Measurements from ENCODE around the gene TES. TPM values are rescaled to one million over a fixed set of nuclear protein-coding genes. Genes with fewer than 3 reads are reported as not detected.
"Not testable (repeated sequence)": the region's sequence is repeated elsewhere in the genome, so short reads cannot be mapped to it uniquely, and the experiment has no call there.

The TES gene
- total RNA-seq: 15.9 TPM

GRCh38 chr7:116210345-116211005 lies at the start of gene TES:
TSS of gene TES (plus strand) at chr7:116210539. CDS start at chr7:116210708, 169 bp downstream.
- peak; percentile 37 to 41 for DNase-seq (ENCODE audit: low spot score in 2 of 2)
- no peak for FAIRE-seq

- DNase-seq (ENCODE audit: low spot score in 2 of 2): no peak
- FAIRE-seq: no peak
Observed at GRCh38 chr7:116161728-116162127, 48.6 kb upstream of the TES start.

- FAIRE-seq: no peak
- DNase-seq (ENCODE audit: low spot score in 2 of 2): no peak
Observed at GRCh38 chr7:116162254-116162653, 48.1 kb upstream of the TES start.

GRCh38 chr7:116162992-116163391 lies 47.3 kb upstream of the TES start:
- FAIRE-seq (no peak), DNase-seq (ENCODE audit: low spot score in 2 of 2) (no peak)

- DNase-seq (ENCODE audit: low spot score in 2 of 2) (no peak), FAIRE-seq (no peak)
Observed at GRCh38 chr7:116164552-116165306, 45.6 kb upstream of the TES start.

- FAIRE-seq (no peak), DNase-seq (ENCODE audit: low spot score in 2 of 2) (no peak)
Observed at GRCh38 chr7:116165717-116166116, 44.6 kb upstream of the TES start.

- no peak for FAIRE-seq
- no peak for DNase-seq (ENCODE audit: low spot score in 2 of 2)
Observed at GRCh38 chr7:116166156-116166555, 44.2 kb upstream of the TES start.

GRCh38 chr7:116167177-116167576 lies 43.2 kb upstream of the TES start:
- FAIRE-seq (no peak), DNase-seq (ENCODE audit: low spot score in 2 of 2) (no peak)

GRCh38 chr7:116169060-116169459 lies 41.3 kb upstream of the TES start:
- DNase-seq (ENCODE audit: low spot score in 2 of 2) (no peak), FAIRE-seq (no peak)

- no peak for DNase-seq (ENCODE audit: low spot score in 2 of 2)
- FAIRE-seq: no peak
Observed at GRCh38 chr7:116170180-116170579, 40.2 kb upstream of the TES start.

- FAIRE-seq: no peak
Observed at GRCh38 chr7:116171094-116171493, 39.2 kb upstream of the TES start.

GRCh38 chr7:116172353-116172752 lies 38.0 kb upstream of the TES start:
- FAIRE-seq: no peak
- DNase-seq (ENCODE audit: low spot score in 2 of 2): no peak

More at GRCh38 chr7:116171094-116171493, 39.2 kb upstream of the TES start:
- no peak for DNase-seq (ENCODE audit: low spot score in 2 of 2)

- DNase-seq (ENCODE audit: low spot score in 2 of 2) (peak in 1 of 2 donors; percentile 10), FAIRE-seq (peak; percentile 79)
Observed at GRCh38 chr7:116173051-116174028, 37.0 kb upstream of the TES start.

GRCh38 chr7:116175095-116175494 lies 35.2 kb upstream of the TES start:
- FAIRE-seq; DNase-seq (ENCODE audit: low spot score in 2 of 2): not testable (repeated sequence)

- DNase-seq (ENCODE audit: low spot score in 2 of 2) (no peak), FAIRE-seq (no peak)
Observed at GRCh38 chr7:116176226-116176625, 34.1 kb upstream of the TES start.

GRCh38 chr7:116177009-116177408 lies 33.3 kb upstream of the TES start:
- DNase-seq (ENCODE audit: low spot score in 2 of 2) (no peak), FAIRE-seq (no peak)

GRCh38 chr7:116180302-116180701 lies 30.0 kb upstream of the TES start:
- no peak for FAIRE-seq
- peak; percentile 19 for DNase-seq (ENCODE audit: low spot score in 2 of 2)

- no peak for DNase-seq (ENCODE audit: low spot score in 2 of 2)
- FAIRE-seq: no peak
Observed at GRCh38 chr7:116182023-116182422, 28.3 kb upstream of the TES start.

GRCh38 chr7:116185450-116185849 lies 24.9 kb upstream of the TES start:
- FAIRE-seq (no peak), DNase-seq (ENCODE audit: low spot score in 2 of 2) (no peak)

GRCh38 chr7:116185956-116186355 lies 24.4 kb upstream of the TES start:
- FAIRE-seq (no peak), DNase-seq (ENCODE audit: low spot score in 2 of 2) (no peak)

- DNase-seq (ENCODE audit: low spot score in 2 of 2) (no peak), FAIRE-seq (no peak)
Observed at GRCh38 chr7:116187400-116187799, 22.9 kb upstream of the TES start.

Measured in frontal cortex (tissue), 4 donors.